Stimulated activated CD4-positive, alpha-beta T cell treated with anti-CD3 and anti-CD28 coated beads, Interleukin-2, amount 100 ng/mL, for 24 hours (primary cell): ENCODE results near the gene MAP3K20.
"Not testable (repeated sequence)": the region's sequence is repeated elsewhere in the genome, so short reads cannot be mapped to it uniquely, and the experiment has no call there.

Source experiments
- DNase-seq, 2 donors: peaks; one replicate each; pipeline ENCODE4 v3.0.0-alpha.2; 2020

MAP3K20 gene

DNA sequence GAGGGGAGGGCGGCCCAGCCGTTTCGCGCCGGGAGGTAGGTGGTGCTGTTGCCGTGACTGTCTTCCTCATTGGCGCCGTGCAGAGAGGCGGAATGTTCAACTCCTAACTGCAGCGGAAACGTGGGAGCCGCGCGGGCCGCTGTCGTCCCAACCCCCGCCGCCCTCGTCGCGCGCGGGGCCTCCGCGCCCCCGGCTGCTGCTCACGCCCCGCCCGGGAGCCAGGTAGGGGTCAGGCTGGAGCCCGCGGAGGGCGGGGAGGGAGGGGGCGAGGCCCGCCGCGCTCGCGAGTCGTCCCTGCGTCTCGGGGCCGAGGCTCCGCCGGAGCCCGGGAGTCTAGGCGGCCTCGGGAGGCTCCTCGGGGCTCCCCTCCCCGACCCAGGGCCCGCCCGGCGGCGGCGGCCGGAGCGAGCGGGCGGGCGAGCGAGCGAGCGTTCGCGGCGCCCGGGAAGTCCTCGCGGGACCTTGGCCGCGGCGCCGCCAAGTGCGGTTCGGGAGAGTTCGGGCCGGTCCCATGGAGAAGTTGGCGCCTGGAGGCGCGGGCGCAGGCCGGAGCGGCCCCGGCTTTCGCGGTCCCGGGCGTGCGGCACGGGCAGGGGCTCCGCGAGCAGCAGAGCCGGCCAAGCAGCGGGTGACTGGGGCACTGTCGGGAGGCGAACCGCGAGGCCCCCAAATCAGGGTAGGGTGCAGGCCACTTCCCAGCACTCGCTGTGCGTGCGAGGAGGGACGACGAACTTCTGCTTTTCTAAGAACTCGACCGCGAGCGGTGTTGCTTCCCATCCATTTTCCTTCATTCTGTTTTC is at the start of gene MAP3K20:
Gene MAP3K20, plus strand, starts transcription at position 66 of the 800 bp plus-strand sequence. CDS start 15,186 bp downstream, outside the sequence.
- peak; percentile 35 to 56 for DNase-seq

DNA sequence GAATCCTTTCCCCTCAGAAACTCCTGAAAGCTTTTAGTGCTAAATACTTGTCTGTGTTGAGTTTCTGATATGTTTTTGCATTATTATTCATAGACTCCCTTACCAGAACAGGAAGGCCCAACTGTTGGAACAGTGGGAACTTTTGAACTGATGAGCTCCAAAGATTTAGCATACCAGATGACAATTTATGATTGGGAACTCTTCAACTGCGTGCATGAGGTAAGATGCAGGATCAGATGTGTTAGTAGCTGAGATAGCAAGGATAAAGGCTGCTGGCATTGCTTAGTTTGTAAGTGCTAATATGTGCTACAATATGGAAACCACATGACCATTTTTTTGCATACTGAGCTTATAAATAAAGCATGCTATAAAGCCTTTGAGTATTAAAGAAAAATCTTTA is 49.2 kb upstream of the MAP3K20 start:
- DNase-seq, result no peak

DNA sequence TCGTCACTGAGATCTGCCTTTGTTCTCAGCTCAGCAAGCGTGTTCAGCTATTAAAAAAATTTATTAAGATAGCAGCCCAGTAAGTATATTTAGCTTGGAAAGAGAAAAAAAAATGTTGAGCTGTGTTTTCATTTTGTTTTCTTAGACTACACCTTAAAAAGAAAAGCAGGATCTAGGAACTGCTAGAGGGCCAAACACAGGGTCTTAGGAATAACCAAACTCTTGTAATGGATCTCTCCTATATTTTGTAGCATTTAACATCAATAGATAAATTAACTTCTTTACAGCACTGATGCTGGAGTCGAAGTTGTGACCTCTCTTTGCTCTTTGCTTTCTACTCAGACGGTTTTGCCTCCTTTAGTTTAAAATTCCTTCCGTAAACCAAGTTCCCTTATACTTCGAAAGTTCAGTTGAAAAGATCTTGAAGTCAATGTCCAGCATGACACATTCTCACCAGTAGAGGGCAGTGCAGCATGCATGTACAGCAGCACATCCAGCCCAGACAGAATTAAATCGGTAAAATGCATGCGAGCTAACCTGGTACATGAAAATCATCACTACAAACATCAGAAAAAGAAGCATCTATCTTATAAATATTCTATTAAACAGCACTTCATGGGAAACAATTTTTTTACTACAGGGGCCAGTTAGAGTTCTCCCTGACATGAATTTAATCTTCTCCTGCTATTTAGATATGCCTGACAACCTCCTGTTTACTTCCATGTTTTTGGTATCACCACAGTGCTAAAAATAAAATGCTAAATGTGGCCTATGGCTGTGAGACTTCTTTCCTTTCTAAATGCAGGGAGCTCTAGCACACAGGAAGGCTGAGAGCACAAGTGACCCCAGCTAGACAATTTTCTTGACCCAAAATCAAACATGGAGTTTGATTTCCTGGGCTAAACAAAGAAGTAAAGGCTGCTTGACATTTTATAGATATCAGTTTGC is 48.2 kb upstream of the MAP3K20 start:
- peak; percentile 79 to 82 for DNase-seq

DNA sequence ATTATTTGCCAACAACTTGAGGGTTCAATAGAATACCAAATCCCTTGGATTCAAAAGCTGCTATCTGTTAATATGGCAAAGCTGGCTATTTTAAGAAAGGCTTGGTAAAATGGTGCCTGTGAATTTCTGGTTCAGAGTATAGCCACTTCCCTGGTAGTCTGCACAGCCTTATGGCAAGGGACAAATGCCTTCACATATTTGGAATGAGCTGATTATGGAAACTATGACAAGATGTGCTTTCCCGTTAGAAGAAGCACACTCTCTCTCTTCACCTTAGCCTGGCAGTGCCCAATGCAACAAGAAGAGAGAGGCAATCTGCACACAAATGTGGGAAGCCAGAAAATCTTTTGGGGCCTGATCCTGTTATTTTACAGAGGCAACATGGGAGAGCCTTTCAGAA is 47.5 kb upstream of the MAP3K20 start:
- no peak for DNase-seq

DNA sequence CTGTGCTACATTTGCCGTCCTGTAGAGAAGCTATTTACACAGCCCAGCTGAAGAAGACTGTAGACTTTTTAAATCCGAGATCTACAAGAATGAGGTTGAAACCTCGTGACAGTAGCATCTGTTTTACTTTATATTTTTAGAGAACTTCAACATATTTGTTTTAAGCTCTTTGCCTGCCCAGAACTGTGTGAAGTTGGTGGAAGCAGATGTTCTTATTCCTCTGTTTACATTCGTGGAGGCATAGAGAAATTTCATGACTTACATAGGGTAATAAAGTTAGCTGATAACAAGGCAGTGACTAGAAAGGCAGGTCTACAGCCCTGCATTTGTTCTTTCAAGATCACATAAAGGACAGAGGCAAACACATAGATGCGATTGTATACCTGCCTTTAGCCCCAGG is 47.0 kb upstream of the MAP3K20 start:
- no peak for DNase-seq

DNA sequence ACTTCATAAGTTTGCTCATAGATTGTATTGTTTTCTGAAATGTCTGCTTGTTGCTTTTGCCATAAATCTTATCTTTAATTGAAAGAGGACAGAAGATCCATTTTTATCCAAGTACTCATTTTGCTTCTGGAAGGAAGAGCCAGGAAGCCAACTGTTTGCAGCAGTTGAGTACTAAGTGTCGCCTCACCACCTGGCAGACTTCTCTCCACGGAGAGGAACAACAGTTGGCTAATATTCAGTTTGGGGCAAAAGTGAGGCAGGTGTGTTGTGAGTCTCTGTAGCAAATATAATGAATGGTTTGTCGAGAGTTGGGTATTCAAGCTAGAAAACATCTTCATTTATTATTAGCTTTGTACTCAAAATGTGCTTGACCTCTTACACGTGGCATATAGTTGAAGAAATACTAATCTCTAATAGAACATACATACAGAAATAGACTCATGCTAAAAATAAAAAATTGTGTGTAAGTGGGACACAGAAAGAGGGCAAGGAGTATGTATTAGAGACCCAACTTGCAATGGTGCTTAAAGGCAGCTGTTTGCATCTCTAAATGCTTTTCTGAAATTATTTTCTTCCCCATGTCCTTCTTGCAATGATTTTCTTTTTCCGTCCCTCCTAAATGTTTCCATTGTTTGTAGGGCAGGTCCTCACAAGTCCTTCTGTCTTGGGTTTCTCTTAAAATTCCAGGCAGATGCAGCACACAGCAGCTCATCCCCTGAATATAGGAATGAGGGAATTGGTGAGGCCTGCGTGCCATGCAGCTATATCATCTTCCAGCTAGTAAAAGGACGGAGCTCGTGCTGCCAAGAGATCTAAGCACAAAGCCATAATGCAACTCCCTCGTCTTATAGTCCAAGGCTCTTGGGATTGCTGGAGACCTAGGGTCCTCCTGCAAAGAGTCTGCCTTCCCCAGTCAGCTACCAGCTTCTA is 44.8 kb upstream of the MAP3K20 start:
- DNase-seq, result no peak

DNA sequence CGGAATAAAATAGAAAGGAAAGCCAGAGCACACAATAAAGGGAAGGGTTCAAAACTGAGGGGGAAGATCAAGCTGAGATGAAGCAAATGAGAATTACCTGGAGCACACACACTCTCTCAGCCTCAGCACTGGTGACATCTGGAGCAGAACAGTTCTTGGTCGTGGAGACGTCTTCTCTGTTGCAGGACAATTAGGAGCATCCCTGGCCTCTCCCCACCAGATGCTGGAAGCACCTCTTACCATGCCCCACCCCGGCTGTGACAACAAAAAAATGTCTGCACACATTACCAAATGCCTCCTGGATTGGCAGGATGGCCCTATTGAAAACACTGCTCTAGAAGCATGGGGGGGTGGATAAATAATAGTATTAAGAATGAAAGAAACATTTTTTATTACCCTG is 43.6 kb upstream of the MAP3K20 start:
- no peak for DNase-seq

DNA sequence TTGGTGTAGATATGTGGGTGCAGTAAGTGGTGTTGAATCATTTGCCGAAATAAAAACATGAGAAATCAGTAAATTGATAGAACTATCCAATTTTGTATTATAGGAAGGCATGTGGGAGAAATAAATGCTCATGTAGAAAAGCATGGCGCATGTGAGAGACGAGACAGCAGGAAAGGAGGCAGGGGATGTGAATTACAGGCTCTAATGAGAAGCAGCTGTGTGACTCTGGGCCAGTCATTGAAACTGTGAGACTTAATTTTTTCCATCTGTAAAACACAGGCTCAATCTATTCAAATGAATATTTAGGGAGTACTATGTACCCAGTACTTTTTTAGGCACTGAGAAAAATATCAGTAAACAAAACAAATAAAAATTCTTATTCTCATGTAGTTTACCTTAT is 42.6 kb upstream of the MAP3K20 start:
- no peak for DNase-seq

DNA sequence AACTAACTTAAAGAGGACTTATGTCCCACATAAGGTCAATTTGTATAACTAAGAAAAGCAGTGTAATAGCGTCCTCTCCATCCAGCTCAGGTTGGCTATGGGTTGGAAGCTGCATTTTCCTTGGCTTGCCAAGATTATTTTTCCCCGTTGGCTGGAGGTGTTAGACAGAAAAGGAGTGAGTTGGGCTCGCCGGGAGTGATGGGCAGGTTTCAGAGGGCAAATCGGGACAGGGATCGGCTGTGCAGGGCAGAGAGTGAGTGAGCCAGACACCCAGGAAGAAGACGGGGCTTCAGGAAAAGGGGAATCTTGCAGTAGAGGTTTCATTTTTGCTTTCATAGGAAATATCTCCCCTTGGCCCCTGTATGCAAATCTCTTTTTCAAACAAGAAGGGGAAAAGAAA is 41.5 kb upstream of the MAP3K20 start:
- no peak for DNase-seq

DNA sequence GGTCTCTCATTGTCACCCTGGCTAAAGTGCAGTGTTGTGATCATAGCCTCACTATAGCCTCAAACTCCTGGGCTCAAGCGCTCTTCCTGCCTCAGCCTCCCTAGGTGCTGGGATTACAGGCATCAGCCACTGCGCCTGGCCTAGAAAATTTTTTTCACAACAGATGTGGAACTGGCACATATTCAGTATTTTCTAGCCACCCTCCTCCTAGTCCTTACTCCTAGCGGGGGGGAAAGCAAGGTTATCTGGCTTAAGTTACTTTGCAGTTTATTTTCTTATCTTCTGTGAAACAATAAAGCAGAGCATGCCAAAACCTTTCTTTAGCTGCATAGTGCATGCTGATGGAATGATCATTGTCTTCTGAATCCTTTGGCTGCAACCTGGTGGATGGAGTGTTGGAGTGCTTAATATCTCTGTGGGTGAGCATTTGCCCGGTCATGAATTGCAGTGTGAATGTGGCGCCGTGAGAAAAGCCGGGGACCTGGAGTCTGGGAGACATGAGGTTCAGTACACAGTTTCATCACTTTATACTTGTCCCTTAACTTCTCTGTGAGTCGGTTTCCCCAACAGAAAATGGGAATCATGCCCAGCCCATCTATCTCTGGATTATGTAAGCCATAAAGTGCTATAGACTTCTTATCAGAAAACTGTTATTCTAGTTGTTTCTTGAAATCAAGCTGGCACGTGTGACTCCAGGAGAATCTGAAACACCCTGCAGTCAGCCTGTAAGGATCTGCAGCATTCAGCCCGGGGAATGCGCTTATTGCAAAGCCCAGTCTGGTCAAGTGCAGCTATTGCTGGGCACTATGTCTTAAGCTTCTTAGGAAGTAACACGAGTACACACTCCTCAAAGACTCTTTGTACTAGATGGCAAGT is 38.2 kb upstream of the MAP3K20 start:
- no peak for DNase-seq

DNA sequence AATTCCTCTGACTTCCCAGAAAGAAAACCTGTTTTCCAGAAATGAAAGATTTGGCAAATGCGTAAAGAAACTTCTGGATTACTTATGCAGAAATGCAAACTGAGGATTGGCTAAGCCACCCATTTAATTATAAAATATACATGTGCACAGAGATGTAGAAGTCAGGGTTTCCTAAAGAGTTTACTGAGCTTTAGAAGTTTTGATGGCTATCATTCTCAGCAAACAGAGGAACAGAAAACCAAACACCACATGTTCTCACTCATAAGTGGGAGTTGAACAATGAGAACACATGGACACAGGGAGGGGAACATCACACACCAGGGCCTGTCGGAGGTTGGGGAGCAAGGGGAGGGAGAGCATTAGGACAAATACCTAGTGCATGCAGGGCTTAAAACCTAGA is 37.4 kb upstream of the MAP3K20 start:
- not testable (repeated sequence) for DNase-seq

DNA sequence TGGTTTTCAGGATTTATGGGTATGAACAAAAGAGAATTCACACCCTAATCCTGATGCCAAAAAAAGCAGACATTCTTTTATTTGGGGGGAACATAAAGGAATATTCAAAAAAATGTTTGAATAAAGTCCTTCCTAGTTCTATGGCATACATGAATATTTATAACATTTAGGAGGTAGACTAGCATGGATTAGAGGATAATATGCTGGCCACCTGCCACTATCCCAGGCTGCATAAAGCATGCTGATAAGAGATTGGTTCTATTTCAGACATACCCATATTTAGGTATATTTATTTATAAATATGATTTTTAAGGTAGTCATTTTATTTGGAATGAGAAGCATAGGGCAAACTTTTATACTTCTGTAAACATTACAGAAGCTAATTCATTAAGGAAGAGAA is 34.9 kb upstream of the MAP3K20 start:
- DNase-seq, result no peak

DNA sequence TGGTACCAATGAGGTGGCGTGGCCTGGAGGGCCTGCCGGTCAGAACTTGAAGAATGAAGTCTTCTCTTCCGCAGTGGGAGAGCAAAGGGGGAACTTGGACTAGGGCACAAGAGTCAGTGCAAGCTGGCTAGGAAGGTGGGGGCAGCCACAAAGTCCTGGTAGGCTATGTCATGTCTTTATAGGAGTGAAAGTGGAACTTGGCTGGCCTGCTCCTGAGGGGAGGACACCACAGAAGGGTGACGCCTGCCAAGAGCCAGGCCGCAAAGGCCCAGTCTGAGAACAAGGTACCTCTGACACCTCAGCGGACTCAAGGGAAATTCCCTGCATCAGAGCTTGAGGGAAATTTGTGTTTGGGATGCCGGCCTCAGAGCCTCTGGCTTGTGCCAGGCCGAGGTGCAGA is 32.2 kb upstream of the MAP3K20 start:
- no peak for DNase-seq

DNA sequence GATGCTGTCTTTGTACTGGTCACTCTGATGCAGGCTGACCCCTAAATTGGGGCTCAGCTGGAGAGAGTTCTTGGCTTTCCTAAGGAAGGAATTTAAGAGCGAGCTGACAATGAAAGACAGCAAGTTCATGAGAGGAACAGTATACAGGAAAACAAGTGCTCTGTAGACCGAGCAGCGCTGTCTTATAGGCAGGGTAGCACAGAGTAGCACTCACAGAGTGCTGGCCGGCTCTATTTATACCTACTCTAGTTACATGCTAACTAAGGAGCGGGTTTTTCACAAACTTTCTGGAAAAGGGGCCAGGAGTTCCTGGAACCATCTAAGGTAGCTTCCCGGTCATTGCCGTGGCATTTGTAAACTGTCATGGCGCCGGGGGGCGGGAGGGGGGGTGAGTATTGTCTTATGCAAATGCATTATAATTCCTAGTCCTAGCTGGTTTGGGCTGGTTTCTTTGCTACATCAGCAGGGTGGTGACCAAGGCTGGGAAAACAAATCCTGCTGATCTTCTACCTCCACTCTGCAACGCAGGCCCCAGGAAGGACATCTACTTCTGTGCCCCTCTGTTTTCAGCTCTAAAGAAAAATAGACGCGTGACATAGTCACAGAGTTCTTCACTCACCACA is 31.6 kb upstream of the MAP3K20 start:
- DNase-seq, result no peak

DNA sequence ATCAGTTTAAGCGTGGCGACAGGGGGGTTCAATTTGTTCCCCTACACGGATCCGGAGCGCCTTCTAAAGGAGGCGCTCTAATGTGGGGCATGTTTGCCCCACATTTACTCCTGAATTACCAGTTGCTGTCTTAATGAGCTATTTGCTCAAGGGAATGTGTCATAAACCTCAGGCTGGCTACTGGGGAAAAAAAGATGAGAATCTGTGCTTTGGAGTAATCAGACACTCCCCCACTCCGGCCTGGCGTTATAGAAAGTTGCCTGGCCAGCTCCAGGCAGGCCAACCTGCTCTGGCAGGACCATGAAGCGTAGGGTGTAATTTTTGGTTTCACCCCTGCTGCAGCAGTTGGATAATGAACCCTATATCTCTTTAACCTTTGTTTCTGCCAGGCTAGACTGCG is 31.0 kb upstream of the MAP3K20 start:
- DNase-seq, result no peak

DNA sequence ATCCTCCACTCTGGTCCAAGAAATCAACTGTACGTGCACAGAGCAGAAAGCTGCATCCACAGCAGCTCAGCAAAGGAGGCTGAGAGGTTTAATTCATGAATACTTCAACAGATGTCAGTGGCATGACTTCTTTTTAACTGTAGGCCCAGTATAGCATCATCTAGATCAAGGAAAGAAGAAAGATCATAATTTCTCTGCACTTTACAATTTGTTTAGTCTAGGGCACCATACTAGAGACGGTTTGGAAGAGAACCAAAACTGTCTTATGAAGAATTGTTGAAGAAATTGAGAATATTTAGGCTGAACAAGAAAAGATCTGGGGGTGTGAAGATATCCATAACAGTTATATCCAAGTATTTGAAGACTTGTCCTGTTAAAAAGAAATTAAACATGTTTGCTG is 30.5 kb upstream of the MAP3K20 start:
- DNase-seq, result no peak

DNA sequence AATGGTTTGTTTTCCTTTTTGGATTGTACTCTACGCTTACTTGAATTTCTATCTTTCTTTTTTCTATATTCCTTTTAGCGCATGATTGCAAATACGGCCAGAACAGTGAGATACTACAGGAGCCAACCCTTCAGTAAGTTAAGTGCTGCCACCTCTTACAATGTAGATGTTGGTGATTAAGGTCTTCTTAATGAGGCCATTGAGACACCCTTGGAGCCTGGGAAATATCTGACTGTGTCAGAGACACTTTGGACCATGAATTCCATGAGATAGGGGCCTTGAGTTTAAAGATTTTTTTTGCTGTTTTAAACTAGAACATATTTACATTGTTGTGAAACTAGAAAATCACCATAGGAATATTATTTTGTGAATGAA is 27.1 kb upstream of the MAP3K20 start:
- no peak for DNase-seq

DNA sequence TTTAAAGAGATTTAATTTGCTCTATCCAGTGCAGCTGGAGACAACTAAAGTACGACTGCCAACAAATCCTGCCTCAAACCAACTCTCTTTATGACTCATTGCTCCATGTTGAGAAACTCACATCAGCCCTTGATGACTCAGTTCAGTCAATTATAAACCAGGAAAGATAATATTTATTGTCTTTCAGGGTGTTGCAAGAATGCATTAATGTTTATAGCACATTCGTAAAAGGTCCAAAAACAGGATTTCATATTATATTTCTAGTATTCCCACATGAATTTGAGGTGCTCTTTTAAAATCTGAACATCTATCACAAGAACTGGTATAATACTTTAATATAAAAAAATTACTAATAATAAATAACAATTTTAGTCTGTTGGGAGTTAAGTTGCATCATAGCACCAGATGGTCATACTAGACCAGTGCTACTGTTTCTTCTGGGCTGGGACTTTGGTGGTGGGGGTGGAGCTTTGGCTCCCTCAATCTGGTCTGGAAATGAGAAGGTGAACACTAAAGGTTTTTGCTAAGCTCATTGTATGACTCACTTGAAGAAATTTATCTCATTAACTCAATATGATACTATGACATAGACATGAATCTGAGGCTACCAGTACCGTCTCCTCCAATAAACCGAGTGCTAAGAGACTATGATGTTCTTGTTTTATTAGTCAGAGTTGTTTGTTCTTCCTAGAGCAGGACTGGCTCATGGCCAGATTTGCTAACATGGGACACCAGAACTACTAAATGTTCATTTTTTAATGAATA is 26.6 kb upstream of the MAP3K20 start:
- peak; percentile 33 to 39 for DNase-seq

DNA sequence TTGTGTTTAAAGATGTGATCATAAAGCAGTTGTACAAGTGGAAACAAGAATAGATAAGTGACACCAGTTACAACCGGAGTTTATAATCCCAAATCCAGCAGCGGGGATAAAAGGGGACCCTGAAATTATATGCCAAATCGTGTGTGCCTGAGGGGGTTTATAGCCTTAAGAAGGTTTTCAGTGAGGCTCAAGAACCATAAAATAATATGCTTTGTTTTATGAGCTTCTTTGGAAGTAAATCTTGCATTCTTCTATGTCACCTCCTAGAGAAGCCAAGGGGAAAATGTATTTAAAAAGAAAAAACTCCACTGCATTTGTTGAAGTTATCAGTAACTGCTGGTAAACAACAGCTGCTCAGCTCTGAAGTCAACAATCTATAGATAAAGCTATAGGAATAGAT is 25.8 kb upstream of the MAP3K20 start:
- no peak for DNase-seq

DNA sequence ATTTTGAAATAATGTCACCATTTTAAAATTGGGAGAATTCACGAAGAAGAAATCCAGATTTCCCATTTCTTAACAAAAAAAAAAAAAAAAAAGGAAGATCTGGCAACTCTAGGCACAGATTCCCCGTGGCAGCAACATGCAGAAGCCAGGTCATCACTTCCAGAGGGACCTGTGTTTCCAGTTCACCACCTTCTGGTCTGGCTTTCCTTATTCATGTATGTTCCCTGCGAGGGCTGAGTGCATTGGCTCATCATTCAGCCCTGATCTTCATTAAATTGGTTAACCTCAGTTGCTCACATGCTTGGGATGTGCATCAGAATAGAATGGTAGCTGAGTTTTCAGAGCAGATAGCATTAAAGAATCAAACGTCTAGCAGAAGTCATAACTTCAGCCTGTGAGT is 25.0 kb upstream of the MAP3K20 start:
- no peak for DNase-seq
